ENCODE data around the gene CDHR2. TPM values are rescaled to one million over a fixed set of nuclear protein-coding genes. Genes with fewer than 3 reads are reported as not detected.
A peak's percentile ranks its signal among the peaks of the same experiment; 100 is the strongest.

CDHR2 gene
- total and polyA plus RNA-seq, 2 of the 13 experiments (the other 11 are each of a cell fraction or from before 2014, with no cell fraction given): 17.9 to 20.9 TPM

- TF ChIP-seq, protein P1, sequence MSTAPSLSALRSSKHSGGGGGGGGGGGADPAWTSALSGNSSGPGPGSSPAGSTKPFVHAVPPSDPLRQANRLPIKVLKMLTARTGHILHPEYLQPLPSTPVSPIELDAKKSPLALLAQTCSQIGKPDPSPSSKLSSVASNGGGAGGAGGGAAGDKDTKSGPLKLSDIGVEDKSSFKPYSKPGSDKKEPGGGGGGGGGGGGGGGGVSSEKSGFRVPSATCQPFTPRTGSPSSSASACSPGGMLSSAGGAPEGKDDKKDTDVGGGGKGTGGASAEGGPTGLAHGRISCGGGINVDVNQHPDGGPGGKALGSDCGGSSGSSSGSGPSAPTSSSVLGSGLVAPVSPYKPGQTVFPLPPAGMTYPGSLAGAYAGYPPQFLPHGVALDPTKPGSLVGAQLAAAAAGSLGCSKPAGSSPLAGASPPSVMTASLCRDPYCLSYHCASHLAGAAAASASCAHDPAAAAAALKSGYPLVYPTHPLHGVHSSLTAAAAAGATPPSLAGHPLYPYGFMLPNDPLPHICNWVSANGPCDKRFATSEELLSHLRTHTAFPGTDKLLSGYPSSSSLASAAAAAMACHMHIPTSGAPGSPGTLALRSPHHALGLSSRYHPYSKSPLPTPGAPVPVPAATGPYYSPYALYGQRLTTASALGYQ (CRISPR knock-in tag; IDR thresholded peaks at IDR 0.05): peak; percentile 30; the same call in 1 of the 2 replicates
- no peak for TF ChIP-seq CEBPB (IDR thresholded peaks at IDR 0.05; ENCODE audit: borderline replicate concordance, low read depth, low read length)
- TF ChIP-seq, protein P2, sequence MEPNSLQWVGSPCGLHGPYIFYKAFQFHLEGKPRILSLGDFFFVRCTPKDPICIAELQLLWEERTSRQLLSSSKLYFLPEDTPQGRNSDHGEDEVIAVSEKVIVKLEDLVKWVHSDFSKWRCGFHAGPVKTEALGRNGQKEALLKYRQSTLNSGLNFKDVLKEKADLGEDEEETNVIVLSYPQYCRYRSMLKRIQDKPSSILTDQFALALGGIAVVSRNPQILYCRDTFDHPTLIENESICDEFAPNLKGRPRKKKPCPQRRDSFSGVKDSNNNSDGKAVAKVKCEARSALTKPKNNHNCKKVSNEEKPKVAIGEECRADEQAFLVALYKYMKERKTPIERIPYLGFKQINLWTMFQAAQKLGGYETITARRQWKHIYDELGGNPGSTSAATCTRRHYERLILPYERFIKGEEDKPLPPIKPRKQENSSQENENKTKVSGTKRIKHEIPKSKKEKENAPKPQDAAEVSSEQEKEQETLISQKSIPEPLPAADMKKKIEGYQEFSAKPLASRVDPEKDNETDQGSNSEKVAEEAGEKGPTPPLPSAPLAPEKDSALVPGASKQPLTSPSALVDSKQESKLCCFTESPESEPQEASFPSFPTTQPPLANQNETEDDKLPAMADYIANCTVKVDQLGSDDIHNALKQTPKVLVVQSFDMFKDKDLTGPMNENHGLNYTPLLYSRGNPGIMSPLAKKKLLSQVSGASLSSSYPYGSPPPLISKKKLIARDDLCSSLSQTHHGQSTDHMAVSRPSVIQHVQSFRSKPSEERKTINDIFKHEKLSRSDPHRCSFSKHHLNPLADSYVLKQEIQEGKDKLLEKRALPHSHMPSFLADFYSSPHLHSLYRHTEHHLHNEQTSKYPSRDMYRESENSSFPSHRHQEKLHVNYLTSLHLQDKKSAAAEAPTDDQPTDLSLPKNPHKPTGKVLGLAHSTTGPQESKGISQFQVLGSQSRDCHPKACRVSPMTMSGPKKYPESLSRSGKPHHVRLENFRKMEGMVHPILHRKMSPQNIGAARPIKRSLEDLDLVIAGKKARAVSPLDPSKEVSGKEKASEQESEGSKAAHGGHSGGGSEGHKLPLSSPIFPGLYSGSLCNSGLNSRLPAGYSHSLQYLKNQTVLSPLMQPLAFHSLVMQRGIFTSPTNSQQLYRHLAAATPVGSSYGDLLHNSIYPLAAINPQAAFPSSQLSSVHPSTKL (CRISPR knock-in tag; IDR thresholded peaks at IDR 0.05): no peak
- TF ChIP-seq MEIS1 (CRISPR knock-in tag; IDR thresholded peaks at IDR 0.05; ENCODE audit: borderline replicate concordance): no peak
- TF ChIP-seq ATF7 (IDR thresholded peaks at IDR 0.05): no peak
- no peak for TF ChIP-seq ATF7 (CRISPR knock-in tag; IDR thresholded peaks at IDR 0.05)
- no peak for TF ChIP-seq NFE2L1 (CRISPR knock-in tag; IDR thresholded peaks at IDR 0.05; ENCODE audit: borderline replicate concordance)
- no peak for TF ChIP-seq AGO1 (IDR thresholded peaks at IDR 0.05; ENCODE audit: low read depth, low read length, poor library complexity, severe bottlenecking)
- TF ChIP-seq MED13 (CRISPR knock-in tag; IDR thresholded peaks at IDR 0.05): no peak
- TF ChIP-seq, protein P3, sequence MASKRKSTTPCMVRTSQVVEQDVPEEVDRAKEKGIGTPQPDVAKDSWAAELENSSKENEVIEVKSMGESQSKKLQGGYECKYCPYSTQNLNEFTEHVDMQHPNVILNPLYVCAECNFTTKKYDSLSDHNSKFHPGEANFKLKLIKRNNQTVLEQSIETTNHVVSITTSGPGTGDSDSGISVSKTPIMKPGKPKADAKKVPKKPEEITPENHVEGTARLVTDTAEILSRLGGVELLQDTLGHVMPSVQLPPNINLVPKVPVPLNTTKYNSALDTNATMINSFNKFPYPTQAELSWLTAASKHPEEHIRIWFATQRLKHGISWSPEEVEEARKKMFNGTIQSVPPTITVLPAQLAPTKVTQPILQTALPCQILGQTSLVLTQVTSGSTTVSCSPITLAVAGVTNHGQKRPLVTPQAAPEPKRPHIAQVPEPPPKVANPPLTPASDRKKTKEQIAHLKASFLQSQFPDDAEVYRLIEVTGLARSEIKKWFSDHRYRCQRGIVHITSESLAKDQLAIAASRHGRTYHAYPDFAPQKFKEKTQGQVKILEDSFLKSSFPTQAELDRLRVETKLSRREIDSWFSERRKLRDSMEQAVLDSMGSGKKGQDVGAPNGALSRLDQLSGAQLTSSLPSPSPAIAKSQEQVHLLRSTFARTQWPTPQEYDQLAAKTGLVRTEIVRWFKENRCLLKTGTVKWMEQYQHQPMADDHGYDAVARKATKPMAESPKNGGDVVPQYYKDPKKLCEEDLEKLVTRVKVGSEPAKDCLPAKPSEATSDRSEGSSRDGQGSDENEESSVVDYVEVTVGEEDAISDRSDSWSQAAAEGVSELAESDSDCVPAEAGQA (IDR thresholded peaks at IDR 0.05; ENCODE audit: low read depth): no peak
- TF ChIP-seq, protein P3 (CRISPR knock-in tag; IDR thresholded peaks at IDR 0.05; ENCODE audit: borderline replicate concordance): no peak
- TF ChIP-seq HIC2 (CRISPR knock-in tag; IDR thresholded peaks at IDR 0.05; ENCODE audit: low read depth): no peak
- TF ChIP-seq SP1 (IDR thresholded peaks at IDR 0.05): no peak
- 0 out of 2 replicates have a peak, but pooled peaks have one; percentile 32 for TF ChIP-seq SP1 (CRISPR knock-in tag; IDR thresholded peaks at IDR 0.05)
- TF ChIP-seq MEIS2 (CRISPR knock-in tag; IDR thresholded peaks at IDR 0.05): no peak; the same call in 1 of the 2 replicates
- no peak for TF ChIP-seq ZFP82 (CRISPR knock-in tag; IDR thresholded peaks at IDR 0.05; ENCODE audit: borderline replicate concordance)
Observed at GRCh38 chr5:176541338-176542134, 7.6 kb upstream of the CDHR2 start (continued).

Data from HepG2 (cell line).